HEK293 (cell line): ENCODE data around the gene KLHL25.

Experiments
- CTCF ChIP-seq: fragments of 450-650 bp; formaldehyde crosslinking; IDR thresholded peaks from 2 replicates; pipeline ENCODE4 v1.5.1; 2016; ENCODE audit warnings: missing biosample characterization, missing genetic modification characterization
- KLF10 ChIP-seq: fragments of 450-650 bp; IDR thresholded peaks from 2 replicates; pipeline ENCODE4 v1.5.1; 2018; ENCODE audit warnings: missing biosample characterization, mild to moderate bottlenecking, missing genetic modification characterization
- ZBTB26 ChIP-seq: fragments of 450-650 bp; formaldehyde crosslinking; optimal IDR thresholded peaks from 2 replicates; pipeline ENCODE3; 2016; ENCODE audit warnings: missing biosample characterization, mild to moderate bottlenecking, missing genetic modification characterization
- ZFP3 ChIP-seq: fragments of 450-650 bp; formaldehyde crosslinking; IDR thresholded peaks from 2 replicates; pipeline ENCODE4 v1.5.1; 2016; ENCODE audit warnings: low read depth, missing biosample characterization, missing genetic modification characterization
- ZFP41 ChIP-seq: fragments of 450-650 bp; formaldehyde crosslinking; IDR thresholded peaks from 2 replicates; pipeline ENCODE4 v1.5.1; 2016; ENCODE audit warnings: missing biosample characterization, missing genetic modification characterization, borderline replicate concordance
- ZNF121 ChIP-seq: fragments of 450-650 bp; formaldehyde crosslinking; IDR thresholded peaks from 2 replicates; pipeline ENCODE4 v1.5.1; 2016; ENCODE audit warnings: missing biosample characterization, missing genetic modification characterization
- ZNF391 ChIP-seq: fragments of 450-650 bp; formaldehyde crosslinking; IDR thresholded peaks from 2 replicates; pipeline ENCODE4 v1.5.1; 2016; ENCODE audit warnings: low read depth, missing biosample characterization, missing genetic modification characterization, borderline replicate concordance
- ZNF555 ChIP-seq: fragments of 450-650 bp; formaldehyde crosslinking; conservative IDR thresholded peaks from 2 replicates; pipeline ENCODE4 v1.5.1; 2017; ENCODE audit warnings: missing biosample characterization, mild to moderate bottlenecking, missing genetic modification characterization, inconsistent platforms
- ZNF629 ChIP-seq: fragments of 450-650 bp; formaldehyde crosslinking; IDR thresholded peaks from 2 replicates; pipeline ENCODE4 v1.5.1; 2017; ENCODE audit warnings: missing biosample characterization, missing genetic modification characterization
- ZNF664 ChIP-seq: fragments of 450-650 bp; formaldehyde crosslinking; IDR thresholded peaks from 2 replicates; pipeline ENCODE4 v1.5.1; 2016; ENCODE audit warnings: missing biosample characterization, missing genetic modification characterization
- ZNF704 ChIP-seq: fragments of 450-650 bp; formaldehyde crosslinking; IDR thresholded peaks from 2 replicates; pipeline ENCODE4 v1.5.1; 2016; ENCODE audit warnings: missing biosample characterization, missing genetic modification characterization
- ZNF837 ChIP-seq: fragments of 450-650 bp; formaldehyde crosslinking; IDR thresholded peaks from 2 replicates; pipeline ENCODE4 v1.5.1; 2016; ENCODE audit warnings: missing biosample characterization, missing genetic modification characterization
- TF ChIP-seq, protein P1 (sequence below): fragments of 450-650 bp; formaldehyde crosslinking; IDR thresholded peaks from 2 replicates; pipeline ENCODE4 v1.5.1; 2016; ENCODE audit warnings: missing biosample characterization, missing genetic modification characterization, low read depth
- TF ChIP-seq, protein P2 (sequence below): fragments of 450-650 bp; formaldehyde crosslinking; conservative IDR thresholded peaks from 2 replicates; pipeline ENCODE4 v1.5.1; 2016; ENCODE audit warnings: low read depth, missing biosample characterization, missing genetic modification characterization

GRCh38 chr15:85828874-85829273 is 34.1 kb upstream of the KLHL25 start:
- TF ChIP-seq CTCF (tag by site-specific recombination) (no peak), ZNF121 (tag by site-specific recombination) (no peak), ZNF391 (no peak), ZNF664 (tag by site-specific recombination) (no peak), ZBTB26 (tag by site-specific recombination) (no peak), ZFP3 (no peak), ZNF555 (tag by site-specific recombination) (no peak), ZFP41 (no peak), ZNF704 (tag by site-specific recombination) (no peak), ZNF629 (tag by site-specific recombination) (no peak), KLF10 (no peak), ZNF837 (tag by site-specific recombination) (no peak)
- TF ChIP-seq, protein P1, sequence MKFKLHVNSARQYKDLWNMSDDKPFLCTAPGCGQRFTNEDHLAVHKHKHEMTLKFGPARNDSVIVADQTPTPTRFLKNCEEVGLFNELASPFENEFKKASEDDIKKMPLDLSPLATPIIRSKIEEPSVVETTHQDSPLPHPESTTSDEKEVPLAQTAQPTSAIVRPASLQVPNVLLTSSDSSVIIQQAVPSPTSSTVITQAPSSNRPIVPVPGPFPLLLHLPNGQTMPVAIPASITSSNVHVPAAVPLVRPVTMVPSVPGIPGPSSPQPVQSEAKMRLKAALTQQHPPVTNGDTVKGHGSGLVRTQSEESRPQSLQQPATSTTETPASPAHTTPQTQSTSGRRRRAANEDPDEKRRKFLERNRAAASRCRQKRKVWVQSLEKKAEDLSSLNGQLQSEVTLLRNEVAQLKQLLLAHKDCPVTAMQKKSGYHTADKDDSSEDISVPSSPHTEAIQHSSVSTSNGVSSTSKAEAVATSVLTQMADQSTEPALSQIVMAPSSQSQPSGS (tag by site-specific recombination), result no peak
- TF ChIP-seq, protein P2, sequence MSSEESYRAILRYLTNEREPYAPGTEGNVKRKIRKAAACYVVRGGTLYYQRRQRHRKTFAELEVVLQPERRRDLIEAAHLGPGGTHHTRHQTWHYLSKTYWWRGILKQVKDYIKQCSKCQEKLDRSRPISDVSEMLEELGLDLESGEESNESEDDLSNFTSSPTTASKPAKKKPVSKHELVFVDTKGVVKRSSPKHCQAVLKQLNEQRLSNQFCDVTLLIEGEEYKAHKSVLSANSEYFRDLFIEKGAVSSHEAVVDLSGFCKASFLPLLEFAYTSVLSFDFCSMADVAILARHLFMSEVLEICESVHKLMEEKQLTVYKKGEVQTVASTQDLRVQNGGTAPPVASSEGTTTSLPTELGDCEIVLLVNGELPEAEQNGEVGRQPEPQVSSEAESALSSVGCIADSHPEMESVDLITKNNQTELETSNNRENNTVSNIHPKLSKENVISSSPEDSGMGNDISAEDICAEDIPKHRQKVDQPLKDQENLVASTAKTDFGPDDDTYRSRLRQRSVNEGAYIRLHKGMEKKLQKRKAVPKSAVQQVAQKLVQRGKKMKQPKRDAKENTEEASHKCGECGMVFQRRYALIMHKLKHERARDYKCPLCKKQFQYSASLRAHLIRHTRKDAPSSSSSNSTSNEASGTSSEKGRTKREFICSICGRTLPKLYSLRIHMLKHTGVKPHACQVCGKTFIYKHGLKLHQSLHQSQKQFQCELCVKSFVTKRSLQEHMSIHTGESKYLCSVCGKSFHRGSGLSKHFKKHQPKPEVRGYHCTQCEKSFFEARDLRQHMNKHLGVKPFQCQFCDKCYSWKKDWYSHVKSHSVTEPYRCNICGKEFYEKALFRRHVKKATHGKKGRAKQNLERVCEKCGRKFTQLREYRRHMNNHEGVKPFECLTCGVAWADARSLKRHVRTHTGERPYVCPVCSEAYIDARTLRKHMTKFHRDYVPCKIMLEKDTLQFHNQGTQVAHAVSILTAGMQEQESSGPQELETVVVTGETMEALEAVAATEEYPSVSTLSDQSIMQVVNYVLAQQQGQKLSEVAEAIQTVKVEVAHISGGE (tag by site-specific recombination), result no peak
